K562 (cell line): Measurements from ENCODE around the gene MPIG6B. TPM values are rescaled to one million over a fixed set of nuclear protein-coding genes. Genes with fewer than 3 reads are reported as not detected.

Experiments used
- HDAC6 ChIP-seq: IDR thresholded peaks from 2 replicates; pipeline ENCODE4 v1.6.1; 2012; ENCODE audit warnings: low read depth, mild to moderate bottlenecking, control low read depth, inconsistent platforms, low read length, moderate library complexity
- HNRNPUL1 ChIP-seq: fragments of 200-400 bp; formaldehyde crosslinking; IDR thresholded peaks from 2 replicates; pipeline ENCODE4 v1.6.1; 2017; ENCODE audit warnings: low read length
- IRF2 ChIP-seq: sonication (generic); formaldehyde crosslinking; IDR thresholded peaks from 2 replicates; pipeline ENCODE4 v1.8.1; 2022; ENCODE audit warnings: mild to moderate bottlenecking, missing genetic modification reagents
- MCM3 ChIP-seq: fragments of 450-650 bp; IDR thresholded peaks from 2 replicates; pipeline ENCODE4 v1.6.1; 2016
- MEF2A ChIP-seq: IDR thresholded peaks from 2 replicates; pipeline ENCODE4 v1.6.1; 2011; ENCODE audit warnings: low read depth, mild to moderate bottlenecking, low read length, moderate library complexity; ENCODE audit not compliant: control insufficient read depth
- RBFOX2 ChIP-seq: fragments of 200-400 bp; formaldehyde crosslinking; IDR thresholded peaks from 2 replicates; pipeline ENCODE4 v1.6.1; 2017; ENCODE audit warnings: low read depth, mild to moderate bottlenecking, low read length, moderate library complexity
- XRCC4 ChIP-seq: IDR thresholded peaks from one replicate; pipeline ENCODE4 v1.6.1; 2011; ENCODE audit not compliant: insufficient read depth, insufficient read length; ENCODE audit errors: extremely low read depth
- ZBTB7A ChIP-seq: IDR thresholded peaks from 2 replicates; pipeline ENCODE4 v1.6.1; 2011; ENCODE audit warnings: low read depth, mild to moderate bottlenecking, low read length, moderate library complexity, borderline replicate concordance; ENCODE audit not compliant: control insufficient read depth
- polyA plus RNA-seq, 8 experiments: library from polyadenylated mRNA; depleted of rRNA in 4 of 8; stranded (reverse) in 5 of 8; unstranded in 3 of 8; fragments of >200 nt; fragmentation: Nextera tagmentation in 2 of 8; fragmentation: Illumina TruSeq in 1 of 8; extraction: Ambion mirVana in 2 of 8; extraction: Trizol in 1 of 8; gene quantifications; 2 replicates each; pipeline versions ENCODE4 v1.2.1 to v1.2.3, GENCODE V29; 2011 to 2014; ENCODE audit warnings: inconsistent platforms in 1 of 8, missing spikeins in 1 of 8
- total RNA-seq, 7 experiments: library from RNA; depleted of rRNA in 6 of 7; stranded (reverse); fragments of >200 nt in 6 of 7; fragmentation: Illumina TruSeq in 2 of 7; extraction: Trizol in 2 of 7; gene quantifications; 2 replicates each; pipeline versions ENCODE4 v1.2.1 to v1.2.3, GENCODE V29; 2011 to 2021; ENCODE audit warnings: low replicate concordance in 1 of 7
- TF ChIP-seq, protein P1 (sequence below), 2 experiments: fragments of 450-650 bp in 1 of 2; sonication (generic) in 1 of 2; formaldehyde crosslinking in 1 of 2; IDR thresholded peaks in 1 of 2; conservative IDR thresholded peaks in 1 of 2; 2 replicates each; pipeline versions ENCODE4 v1.6.1 to v1.8.1; 2016 to 2023; ENCODE audit warnings: mild to moderate bottlenecking in 2 of 2, moderate library complexity in 2 of 2, inconsistent platforms in 1 of 2, missing genetic modification reagents in 1 of 2
- TF ChIP-seq, protein P2 (sequence below): fragments of 150-350 bp; IDR thresholded peaks from 2 replicates; pipeline ENCODE4 v1.6.1; 2014; ENCODE audit warnings: low read depth, mild to moderate bottlenecking, low read length, borderline replicate concordance
- TF ChIP-seq, protein P3 (sequence below): sonication (generic); formaldehyde crosslinking; IDR thresholded peaks from 2 replicates; pipeline ENCODE4 v1.8.0; 2022; ENCODE audit warnings: missing genetic modification reagents, mild to moderate bottlenecking, borderline replicate concordance

The MPIG6B gene
- total and polyA plus RNA-seq, 9 of the 15 experiments (the other 6 are each of a cell fraction or from before 2014, with no cell fraction given), result 0.11 to 1.2 (median 0.28) TPM; not detected in 1

DNA sequence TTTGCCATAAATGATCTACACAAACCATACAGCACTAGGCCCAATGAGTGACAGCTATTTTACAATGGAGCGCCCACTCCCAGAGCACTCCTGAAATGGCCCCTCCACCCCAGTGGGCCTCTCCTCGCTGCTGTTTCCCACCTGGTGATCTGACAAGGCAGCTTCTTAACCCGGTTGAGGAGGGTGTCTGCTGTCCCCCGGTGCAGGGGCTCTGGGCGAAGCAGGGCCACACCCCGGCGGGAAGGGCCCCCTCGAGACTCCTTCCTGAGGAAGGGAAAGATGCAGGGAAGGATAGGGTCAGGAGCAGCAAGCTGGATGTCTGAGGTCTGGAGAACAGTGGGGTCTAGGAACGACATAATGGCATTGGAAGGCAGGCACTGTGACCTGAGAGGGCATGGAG lies 30.3 kb upstream of the MPIG6B start (continued):
- TF ChIP-seq, protein P1, sequence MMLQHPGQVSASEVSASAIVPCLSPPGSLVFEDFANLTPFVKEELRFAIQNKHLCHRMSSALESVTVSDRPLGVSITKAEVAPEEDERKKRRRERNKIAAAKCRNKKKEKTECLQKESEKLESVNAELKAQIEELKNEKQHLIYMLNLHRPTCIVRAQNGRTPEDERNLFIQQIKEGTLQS (IDR thresholded peaks at IDR 0.05), result no peak
- TF ChIP-seq, protein P1 (CRISPR knock-in tag; conservative IDR thresholded peaks at IDR 0.05), result no peak
- no peak for TF ChIP-seq IRF2 (CRISPR knock-in tag)
- no peak for TF ChIP-seq HDAC6
- TF ChIP-seq RBFOX2, result 0 out of 2 replicates have a peak, but pooled peaks have one; percentile 7
- TF ChIP-seq, protein P2, sequence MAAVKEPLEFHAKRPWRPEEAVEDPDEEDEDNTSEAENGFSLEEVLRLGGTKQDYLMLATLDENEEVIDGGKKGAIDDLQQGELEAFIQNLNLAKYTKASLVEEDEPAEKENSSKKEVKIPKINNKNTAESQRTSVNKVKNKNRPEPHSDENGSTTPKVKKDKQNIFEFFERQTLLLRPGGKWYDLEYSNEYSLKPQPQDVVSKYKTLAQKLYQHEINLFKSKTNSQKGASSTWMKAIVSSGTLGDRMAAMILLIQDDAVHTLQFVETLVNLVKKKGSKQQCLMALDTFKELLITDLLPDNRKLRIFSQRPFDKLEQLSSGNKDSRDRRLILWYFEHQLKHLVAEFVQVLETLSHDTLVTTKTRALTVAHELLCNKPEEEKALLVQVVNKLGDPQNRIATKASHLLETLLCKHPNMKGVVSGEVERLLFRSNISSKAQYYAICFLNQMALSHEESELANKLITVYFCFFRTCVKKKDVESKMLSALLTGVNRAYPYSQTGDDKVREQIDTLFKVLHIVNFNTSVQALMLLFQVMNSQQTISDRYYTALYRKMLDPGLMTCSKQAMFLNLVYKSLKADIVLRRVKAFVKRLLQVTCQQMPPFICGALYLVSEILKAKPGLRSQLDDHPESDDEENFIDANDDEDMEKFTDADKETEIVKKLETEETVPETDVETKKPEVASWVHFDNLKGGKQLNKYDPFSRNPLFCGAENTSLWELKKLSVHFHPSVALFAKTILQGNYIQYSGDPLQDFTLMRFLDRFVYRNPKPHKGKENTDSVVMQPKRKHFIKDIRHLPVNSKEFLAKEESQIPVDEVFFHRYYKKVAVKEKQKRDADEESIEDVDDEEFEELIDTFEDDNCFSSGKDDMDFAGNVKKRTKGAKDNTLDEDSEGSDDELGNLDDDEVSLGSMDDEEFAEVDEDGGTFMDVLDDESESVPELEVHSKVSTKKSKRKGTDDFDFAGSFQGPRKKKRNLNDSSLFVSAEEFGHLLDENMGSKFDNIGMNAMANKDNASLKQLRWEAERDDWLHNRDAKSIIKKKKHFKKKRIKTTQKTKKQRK, result no peak
- TF ChIP-seq ZBTB7A, result peak; percentile 6; the same call in 1 of the 2 replicates
- no peak for TF ChIP-seq MCM3
- no peak for TF ChIP-seq XRCC4
- TF ChIP-seq, protein P3, sequence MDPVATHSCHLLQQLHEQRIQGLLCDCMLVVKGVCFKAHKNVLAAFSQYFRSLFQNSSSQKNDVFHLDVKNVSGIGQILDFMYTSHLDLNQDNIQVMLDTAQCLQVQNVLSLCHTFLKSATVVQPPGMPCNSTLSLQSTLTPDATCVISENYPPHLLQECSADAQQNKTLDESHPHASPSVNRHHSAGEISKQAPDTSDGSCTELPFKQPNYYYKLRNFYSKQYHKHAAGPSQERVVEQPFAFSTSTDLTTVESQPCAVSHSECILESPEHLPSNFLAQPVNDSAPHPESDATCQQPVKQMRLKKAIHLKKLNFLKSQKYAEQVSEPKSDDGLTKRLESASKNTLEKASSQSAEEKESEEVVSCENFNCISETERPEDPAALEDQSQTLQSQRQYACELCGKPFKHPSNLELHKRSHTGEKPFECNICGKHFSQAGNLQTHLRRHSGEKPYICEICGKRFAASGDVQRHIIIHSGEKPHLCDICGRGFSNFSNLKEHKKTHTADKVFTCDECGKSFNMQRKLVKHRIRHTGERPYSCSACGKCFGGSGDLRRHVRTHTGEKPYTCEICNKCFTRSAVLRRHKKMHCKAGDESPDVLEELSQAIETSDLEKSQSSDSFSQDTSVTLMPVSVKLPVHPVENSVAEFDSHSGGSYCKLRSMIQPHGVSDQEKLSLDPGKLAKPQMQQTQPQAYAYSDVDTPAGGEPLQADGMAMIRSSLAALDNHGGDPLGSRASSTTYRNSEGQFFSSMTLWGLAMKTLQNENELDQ (CRISPR knock-in tag), result no peak
- TF ChIP-seq HNRNPUL1, result no peak
- TF ChIP-seq MEF2A, result no peak
